Heart right ventricle (tissue), 16 donors: ENCODE results near the gene DNASE1L2. TPM values are rescaled to one million over a fixed set of nuclear protein-coding genes. Genes with fewer than 3 reads are reported as not detected.
A peak's percentile ranks its signal among the peaks of the same experiment; 100 is the strongest.

Source experiments
- ATAC-seq, 8 donors: fragments of 200-7000 bp; cut with Tn5 transposase; one replicate each; pipeline ENCODE4 v1.9.1; 2020; ENCODE audit warnings: mild to moderate bottlenecking in 8 of 8, moderate library complexity in 8 of 8, moderate number of reproducible peaks in 1 of 8
- DNase-seq, 2 donors: peaks; one replicate each; pipeline ENCODE4 v3.0.0-alpha.2; 2020
- H3K27ac ChIP-seq, 10 donors: fragments of 200-600 bp; sonication (generic) in 2 of 10; one replicate each; pipeline versions ENCODE4 v1.5.0 to v1.8.0; 2020 to 2022; ENCODE audit warnings: mild to moderate bottlenecking in 3 of 10
- H3K27me3 ChIP-seq, 7 donors: fragments of 200-600 bp; one replicate each; pipeline ENCODE4 v1.8.0; 2021 to 2022; ENCODE audit warnings: mild to moderate bottlenecking in 2 of 7
- H3K36me3 ChIP-seq, 9 donors: fragments of 200-600 bp; sonication (generic) in 1 of 9; one replicate each; pipeline versions ENCODE4 v1.5.0 to v1.8.0; 2020 to 2022; ENCODE audit warnings: mild to moderate bottlenecking in 2 of 9
- H3K4me1 ChIP-seq, 9 donors: fragments of 200-600 bp; sonication (generic) in 1 of 9; one replicate each; pipeline versions ENCODE4 v1.5.0 to v1.8.0; 2020 to 2022; ENCODE audit warnings: mild to moderate bottlenecking in 4 of 9
- H3K4me3 ChIP-seq, 10 donors: fragments of 200-600 bp; sonication (generic) in 2 of 10; one replicate each; pipeline versions ENCODE4 v1.5.0 to v1.8.0; 2020 to 2022; ENCODE audit warnings: mild to moderate bottlenecking in 7 of 10, moderate library complexity in 2 of 10
- H3K9me3 ChIP-seq, 11 donors: fragments of 200-600 bp in 10 of 11; sonication (generic) in 2 of 11; one replicate each; pipeline versions ENCODE4 v1.5.0 to v1.8.0; 2013 to 2022; ENCODE audit warnings: mild to moderate bottlenecking in 2 of 11, control low read depth in 1 of 11, moderate library complexity in 1 of 11
- CTCF ChIP-seq, 9 donors: fragments of 200-600 bp; sonication (generic) in 2 of 9; IDR thresholded peaks; one replicate each; pipeline versions ENCODE4 v1.5.0 to v1.8.0; 2021 to 2022; ENCODE audit warnings: antibody characterized with exemption in 9 of 9, mild to moderate bottlenecking in 5 of 9, moderate library complexity in 1 of 9
- WGBS, 2 donors: extraction: QIAGEN DNeasy Blood & Tissue Kit; methylation state at CpG; one replicate each; pipeline ENCODE4 v1.1.7; 2013; ENCODE audit warnings: inconsistent platforms in 1 of 2; 5-methylcytosine and 5-hydroxymethylcytosine counted together
- intact Hi-C, 10 donors: fragments of 100-400 bp; cut with DNase I; formaldehyde crosslinking; loops; one replicate each; pipeline versions ENCODE4 v1.11.1 to v1.14.2; 2022
- polyA plus RNA-seq, 2 donors: library from polyadenylated mRNA; stranded (reverse); fragments of 200-250 nt; gene quantifications; one replicate each; pipeline ENCODE4 v1.2.3, GENCODE V29; 2013
- total RNA-seq, 10 donors: library from RNA; stranded (reverse); fragmentation: NEBNext Ultra II Directional in 3 of 10; extraction: Animal tissue kit (Norgen Biotek cat#: 25700) in 3 of 10; gene quantifications; one replicate each; pipeline versions ENCODE4 v1.2.1 to v1.2.4, GENCODE V29; 2021 to 2023
- donor health status: Arrhythmogenic right ventricular cardiomyopathy.
- donor health status: ischemic (EF 13 %, LVEDD 7.1; RV severe dilation, severe dysfunction).
- donor health status: healthy with polysubstance abuse.
- donor health status: DM: no; HTN: yes; CAD: no.
- donor health status: DM: no; HTN: no; CAD: no.
- donor health status: ischemic (EF 25% LVEDD 6.9; RV normal size, moderate dysfunction).
- donor health status: ischemic (EF 25% LVEDD 5.7; RV mildly dilated, moderate dysfunction).
- donor health status: healthy.
- donor health status: DM: yes; HTN: yes; CAD: no.
- donor health status: Ischemic cardiomyopathy.
- donor health status: ischemic (EF 35%, LVEDD 5.7; RV mildly dilated, moderate dysfunction).
- donor health status: nonischemic (EF 11% LVEDD 7.7; RV severe dilation, severe dysfunction).
- donor health status: DM: yes; HTN: yes; CAD: no.
- donor health status: PGD.
- donor health status: ischemic (EF 29% LVEDD 5.4; RV normal size, mild dysfunction).
- donor health status: nonischemic (EF 23%, LVEDD 6.1; RV moderate dilation, normal function).

DNASE1L2 gene
- total and polyA plus RNA-seq, 12 donors, result 0.15 to 1.2 (median 0.35) TPM; not detected in 1

- WGBS, 2 donors, result 2 to 3% methylated on average over 33 to 35 of the region's 35 CpGs
- peak in 1 of 8 donors; percentile 1 for ATAC-seq
- Histone ChIP-seq H3K4me3 (peak overlapping the region; percentile 46 to 99 (median 76)), H3K4me1 (peaks cover 7 to 28% (median 18%) of the 10 kb centered on the region in 9 donors), H3K9me3 (no peaks in the 10 kb centered on the region), H3K27ac (peak overlapping the region; percentile 82 to 98 (median 94)), H3K36me3 (peaks cover 4 to 64% (median 33%) of the 10 kb centered on the region in 9 donors), H3K27me3 (no peaks in the 10 kb centered on the region)
- no peak for TF ChIP-seq CTCF (IDR thresholded peaks at IDR 0.05)
- intact Hi-C loops, result loop anchor here in 3 of 10 donors (5.0 to 10.0 kb wide), 4 partner anchors 93 to 252 kb away; partner anchors contain the start of genes NHERF2 (in 1 of the 3) and TRAF7 (in 1 of the 3)
- DNase-seq, result no peak
Observed at GRCh38 chr16:2250652-2251295, 14.5 kb downstream of the DNASE1L2 start.

GRCh38 chr16:2251296-2252111 is 15.3 kb downstream of the DNASE1L2 start, which contains the start of gene ECI1:
TSS of gene ECI1 (minus strand) at chr16:2251587. CDS start at chr16:2251566, 21 bp downstream.
- peak; percentile 57 to 94 (median 79) for TF ChIP-seq CTCF (IDR thresholded peaks at IDR 0.05)
- intact Hi-C loops, result loop anchor here in 3 of 10 donors (5.0 to 10.0 kb wide), 4 partner anchors 94 to 251 kb away; partner anchors contain the start of genes NHERF2 (in 1 of the 3) and TRAF7 (in 1 of the 3)

GRCh38 chr16:2252806-2253148 is 16.5 kb downstream of the DNASE1L2 start:
- intact Hi-C loops, result loop anchor here in 3 of 10 donors (5.0 to 10.0 kb wide), 4 partner anchors 95 to 250 kb away; partner anchors contain the start of genes NHERF2 (in 1 of the 3) and TRAF7 (in 1 of the 3)
- ATAC-seq (no peak), DNase-seq (no peak)
- Histone ChIP-seq H3K27ac (no peak overlapping the region), H3K9me3 (no peaks in the 10 kb centered on the region), H3K4me1 (peaks cover 7 to 28% (median 18%) of the 10 kb centered on the region in 9 donors), H3K36me3 (peaks cover 4 to 68% (median 44%) of the 10 kb centered on the region in 9 donors), H3K4me3 (no peak overlapping the region), H3K27me3 (no peaks in the 10 kb centered on the region)
- WGBS, 2 donors, result 95 to 97% methylated on average over 7 of the region's 7 CpGs
- TF ChIP-seq CTCF (IDR thresholded peaks at IDR 0.05), result no peak

More at GRCh38 chr16:2251296-2252111, 15.3 kb downstream of the DNASE1L2 start, which contains the start of gene ECI1:
- WGBS, 2 donors, result 2% methylated on average over 68 to 88 of the region's 88 CpGs
- Histone ChIP-seq H3K4me1 (peaks cover 7 to 28% (median 18%) of the 10 kb centered on the region in 9 donors), H3K4me3 (peak within 1 kb of the TSS; percentile 46 to 99 (median 76)), H3K9me3 (no peaks in the 10 kb centered on the region), H3K27ac (peak within 1 kb of the TSS; percentile 82 to 98 (median 94)), H3K27me3 (no peaks in the 10 kb centered on the region), H3K36me3 (peaks cover 4 to 64% (median 34%) of the 10 kb centered on the region in 9 donors)
- ATAC-seq (peak; percentile 96 to 99 (median 98)), DNase-seq (peak; percentile 96 to 99)

- Histone ChIP-seq H3K27me3 (no peaks in the 10 kb centered on the region), H3K27ac (no peak overlapping the region), H3K36me3 (peaks cover 4 to 71% (median 49%) of the 10 kb centered on the region in 9 donors), H3K4me1 (peaks cover 7 to 28% (median 18%) of the 10 kb centered on the region in 9 donors), H3K9me3 (no peaks in the 10 kb centered on the region), H3K4me3 (no peak overlapping the region)
- intact Hi-C loops, result loop anchor here in 3 of 10 donors (5.0 to 10.0 kb wide), 4 partner anchors 96 to 249 kb away; partner anchors contain the start of genes NHERF2 (in 1 of the 3) and TRAF7 (in 1 of the 3)
- no peak for TF ChIP-seq CTCF (IDR thresholded peaks at IDR 0.05)
- ATAC-seq, result no peak
- no peak for DNase-seq
- 85 to 90% methylated on average over 11 of the region's 11 CpGs for WGBS, 2 donors
Observed at GRCh38 chr16:2253293-2253692, 17.0 kb downstream of the DNASE1L2 start.
